ENCODE results near the gene ZNF556. TPM values are rescaled to one million over a fixed set of nuclear protein-coding genes. Genes with fewer than 3 reads are reported as not detected.

Gene ZNF556
- total RNA-seq, 4 donors from 2014 or later = 0.28 to 0.73 TPM; not detected in 2

- Histone ChIP-seq H3K4me3 (no peak overlapping the region), H3K27ac (no peak overlapping the region), H3K27me3 (no peaks in the 10 kb centered on the region), H3K36me3 (no peaks in the 10 kb centered on the region), H3K4me1 (no peaks in the 10 kb centered on the region), H3K9me3 (peaks cover 0 to 9% of the 10 kb centered on the region in 2 donors)
- no peak for DNase-seq
- TF ChIP-seq, protein P1, sequence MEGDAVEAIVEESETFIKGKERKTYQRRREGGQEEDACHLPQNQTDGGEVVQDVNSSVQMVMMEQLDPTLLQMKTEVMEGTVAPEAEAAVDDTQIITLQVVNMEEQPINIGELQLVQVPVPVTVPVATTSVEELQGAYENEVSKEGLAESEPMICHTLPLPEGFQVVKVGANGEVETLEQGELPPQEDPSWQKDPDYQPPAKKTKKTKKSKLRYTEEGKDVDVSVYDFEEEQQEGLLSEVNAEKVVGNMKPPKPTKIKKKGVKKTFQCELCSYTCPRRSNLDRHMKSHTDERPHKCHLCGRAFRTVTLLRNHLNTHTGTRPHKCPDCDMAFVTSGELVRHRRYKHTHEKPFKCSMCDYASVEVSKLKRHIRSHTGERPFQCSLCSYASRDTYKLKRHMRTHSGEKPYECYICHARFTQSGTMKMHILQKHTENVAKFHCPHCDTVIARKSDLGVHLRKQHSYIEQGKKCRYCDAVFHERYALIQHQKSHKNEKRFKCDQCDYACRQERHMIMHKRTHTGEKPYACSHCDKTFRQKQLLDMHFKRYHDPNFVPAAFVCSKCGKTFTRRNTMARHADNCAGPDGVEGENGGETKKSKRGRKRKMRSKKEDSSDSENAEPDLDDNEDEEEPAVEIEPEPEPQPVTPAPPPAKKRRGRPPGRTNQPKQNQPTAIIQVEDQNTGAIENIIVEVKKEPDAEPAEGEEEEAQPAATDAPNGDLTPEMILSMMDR (IDR thresholded peaks at IDR 0.05) = no peak
- no peak for TF ChIP-seq POLR2A (IDR thresholded peaks at IDR 0.05)
- intact Hi-C loops (cut with DNase I; ENCODE audit: low total_unique reads) = no loop called here
Measured at GRCh38 chr19:2846180-2846894, 20.8 kb upstream of the ZNF556 start.

- Histone ChIP-seq H3K9me3 (peaks cover 0 to 19% of the 10 kb centered on the region in 2 donors), H3K27ac (no peak overlapping the region), H3K4me3 (no peak overlapping the region), H3K27me3 (no peaks in the 10 kb centered on the region), H3K36me3 (no peaks in the 10 kb centered on the region), H3K4me1 (no peaks in the 10 kb centered on the region)
- intact Hi-C loops (cut with DNase I; ENCODE audit: low total_unique reads) = no loop called here
- no peak for DNase-seq
- TF ChIP-seq, protein P1 (IDR thresholded peaks at IDR 0.05) = no peak
- TF ChIP-seq POLR2A (IDR thresholded peaks at IDR 0.05) = no peak
Measured at GRCh38 chr19:2847507-2847906, 19.6 kb upstream of the ZNF556 start.

DNA sequence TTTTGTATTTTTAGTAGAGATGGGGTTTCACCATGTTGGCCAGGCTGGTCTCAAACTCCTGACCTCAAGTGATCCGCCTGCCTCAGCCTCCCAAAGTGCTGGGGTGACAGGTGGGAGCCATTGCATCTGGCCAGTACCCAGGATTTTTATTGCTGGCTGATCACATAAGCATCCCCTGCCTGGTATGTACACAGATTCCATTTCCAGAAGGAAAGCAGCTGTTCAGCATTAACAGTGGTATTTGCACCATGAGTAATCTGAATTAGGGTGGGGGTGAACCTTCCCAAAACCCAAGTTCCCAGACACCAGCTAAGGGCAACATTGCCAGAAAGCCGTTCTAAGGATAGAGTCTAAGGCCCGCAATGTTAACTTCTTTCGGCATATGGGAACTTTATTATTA lies 18.5 kb upstream of the ZNF556 start:
- DNase-seq = no peak
- H3K4me3 ChIP-seq = no peak overlapping the region
- H3K27me3 ChIP-seq = no peaks in the 10 kb centered on the region
- no peak overlapping the region for H3K27ac ChIP-seq
- peaks cover 0 to 30% of the 10 kb centered on the region in 2 donors for H3K9me3 ChIP-seq
- H3K4me1 ChIP-seq = no peaks in the 10 kb centered on the region
- TF ChIP-seq POLR2A (IDR thresholded peaks at IDR 0.05) = no peak
- TF ChIP-seq, protein P1 (IDR thresholded peaks at IDR 0.05) = no peak
- no peaks in the 10 kb centered on the region for H3K36me3 ChIP-seq
- intact Hi-C loops (cut with DNase I; ENCODE audit: low total_unique reads) = no loop called here

GRCh38 chr19:2850256-2850925 lies 16.7 kb upstream of the ZNF556 start:
- no peak for DNase-seq
- Histone ChIP-seq H3K27me3 (no peaks in the 10 kb centered on the region), H3K4me3 (no peak overlapping the region), H3K27ac (no peak overlapping the region), H3K9me3 (peaks cover 0 to 46% of the 10 kb centered on the region in 2 donors), H3K4me1 (no peaks in the 10 kb centered on the region), H3K36me3 (no peaks in the 10 kb centered on the region)
- TF ChIP-seq, protein P1 (IDR thresholded peaks at IDR 0.05) = no peak
- no peak for TF ChIP-seq POLR2A (IDR thresholded peaks at IDR 0.05)
- intact Hi-C loops (cut with DNase I; ENCODE audit: low total_unique reads) = no loop called here

- DNase-seq = no peak
- Histone ChIP-seq H3K4me1 (no peaks in the 10 kb centered on the region), H3K4me3 (no peak overlapping the region), H3K9me3 (peaks cover 0 to 54% of the 10 kb centered on the region in 2 donors), H3K27ac (no peak overlapping the region), H3K27me3 (no peaks in the 10 kb centered on the region), H3K36me3 (no peaks in the 10 kb centered on the region)
- intact Hi-C loops (cut with DNase I; ENCODE audit: low total_unique reads) = no loop called here
- no peak for TF ChIP-seq POLR2A (IDR thresholded peaks at IDR 0.05)
- TF ChIP-seq, protein P1 (IDR thresholded peaks at IDR 0.05) = no peak
Measured at GRCh38 chr19:2852598-2852997, 14.5 kb upstream of the ZNF556 start.

Data from uterus (tissue), 4 donors.